CD14-positive monocyte (primary cell): ENCODE results near the gene SPTB. TPM values are rescaled to one million over a fixed set of nuclear protein-coding genes. Genes with fewer than 3 reads are reported as not detected.

Source experiments
- DNase-seq, 3 donors: peaks; one replicate each; pipeline ENCODE4 v3.0.0-alpha.2; 2011 to 2022
- H2AFZ ChIP-seq: 2 replicates; pipeline ENCODE4 v1.6.0; 2012; ENCODE audit warnings: mild to moderate bottlenecking, low read depth, low read length, inconsistent platforms; ENCODE audit not compliant: insufficient read depth, poor library complexity, severe bottlenecking
- H3K27ac ChIP-seq, 2 donors: 1 replicate in 1 of 2; 2 replicates in 1 of 2; pipeline ENCODE4 v1.5.1; 2012 to 2013; ENCODE audit warnings: low read length in 2 of 2, control low read depth in 1 of 2, inconsistent platforms in 1 of 2, low read depth in 1 of 2, mild to moderate bottlenecking in 1 of 2
- H3K27me3 ChIP-seq, 2 donors: one replicate each; pipeline versions ENCODE4 v1.6.0 to v1.6.1; 2011 to 2013; ENCODE audit warnings: low read length in 2 of 2; ENCODE audit not compliant: control insufficient read depth in 2 of 2, insufficient read depth in 2 of 2
- H3K36me3 ChIP-seq, 2 donors: replicated peaks in 1 of 2; 1 replicate in 1 of 2; 2 replicates in 1 of 2; pipeline versions ENCODE4 v1.5.1 to v1.6.1; 2012 to 2013; ENCODE audit warnings: low read length in 2 of 2, control low read depth in 1 of 2, inconsistent platforms in 1 of 2, mild to moderate bottlenecking in 1 of 2; ENCODE audit not compliant: insufficient read depth in 2 of 2, control insufficient read depth in 1 of 2
- H3K4me1 ChIP-seq, 2 donors: 1 replicate in 1 of 2; 2 replicates in 1 of 2; pipeline versions ENCODE4 v1.5.1 to v1.6.1; 2012 to 2013; ENCODE audit warnings: low read length in 2 of 2, control low read depth in 1 of 2, inconsistent platforms in 1 of 2, mild to moderate bottlenecking in 1 of 2, moderate library complexity in 1 of 2; ENCODE audit not compliant: insufficient read depth in 2 of 2, control insufficient read depth in 1 of 2
- H3K4me2 ChIP-seq: replicated peaks from 2 replicates; pipeline ENCODE3; 2012; ENCODE audit warnings: low read length, moderate library complexity, mild to moderate bottlenecking; ENCODE audit not compliant: poor library complexity, severe bottlenecking; ENCODE audit errors: extremely low read depth
- H3K4me3 ChIP-seq, 3 experiments: fragments of 200-600 bp in 1 of 3; sonication (generic) in 1 of 3; replicated peaks in 1 of 3; 1 replicate in 2 of 3; 2 replicates in 1 of 3; pipeline ENCODE4 v1.5.1; 2011 to 2013; ENCODE audit warnings: low read length in 3 of 3, mild to moderate bottlenecking in 3 of 3, control low read depth in 2 of 3, low read depth in 2 of 3, inconsistent platforms in 1 of 3, moderate library complexity in 1 of 3
- H3K79me2 ChIP-seq: 2 replicates; pipeline ENCODE4 v1.6.0; 2012; ENCODE audit warnings: mild to moderate bottlenecking, control low read depth, inconsistent platforms, low read length, moderate library complexity; ENCODE audit not compliant: insufficient read depth
- H3K9ac ChIP-seq: 2 replicates; pipeline ENCODE4 v1.6.0; 2017; ENCODE audit warnings: low read length, mild to moderate bottlenecking; ENCODE audit not compliant: insufficient read depth, poor library complexity, severe bottlenecking
- H3K9me3 ChIP-seq, 2 donors: replicated peaks in 1 of 2; 1 replicate in 1 of 2; 2 replicates in 1 of 2; pipeline versions ENCODE4 v1.5.1 to v1.6.1; 2012 to 2013; ENCODE audit warnings: low read length in 2 of 2, control low read depth in 1 of 2; ENCODE audit not compliant: control insufficient read depth in 1 of 2, insufficient read depth in 1 of 2
- H4K20me1 ChIP-seq: 2 replicates; pipeline ENCODE4 v1.6.0; 2012; ENCODE audit warnings: mild to moderate bottlenecking, low read length, control low read depth, moderate library complexity; ENCODE audit not compliant: insufficient read depth
- H3K27ac Mint-ChIP-seq, 7 donors: one replicate each; pipeline ENCODE4 v1.8.0; 2020; ENCODE audit warnings: mild to moderate bottlenecking in 7 of 7, mixed read lengths in 7 of 7, moderate library complexity in 6 of 7, inconsistent platforms in 2 of 7
- H3K27me3 Mint-ChIP-seq, 3 donors: one replicate each; pipeline ENCODE4 v1.8.0; 2021 to 2022; ENCODE audit warnings: low read depth in 3 of 3, mild to moderate bottlenecking in 3 of 3, mixed read lengths in 3 of 3, moderate library complexity in 3 of 3, inconsistent platforms in 1 of 3
- H3K36me3 Mint-ChIP-seq, 2 donors: one replicate each; pipeline ENCODE4 v1.8.0; 2020; ENCODE audit warnings: mixed read lengths in 2 of 2, inconsistent platforms in 1 of 2, mild to moderate bottlenecking in 1 of 2
- H3K4me1 Mint-ChIP-seq: one replicate; pipeline ENCODE4 v1.8.0; 2020; ENCODE audit warnings: mild to moderate bottlenecking, mixed read lengths
- H3K4me3 Mint-ChIP-seq, 2 donors: one replicate each; pipeline ENCODE4 v1.8.0; 2020; ENCODE audit warnings: mild to moderate bottlenecking in 2 of 2, mixed read lengths in 2 of 2, moderate library complexity in 1 of 2
- H3K9me3 Mint-ChIP-seq, 7 donors: one replicate each; pipeline ENCODE4 v1.8.0; 2020 to 2022; ENCODE audit warnings: mixed read lengths in 7 of 7, mild to moderate bottlenecking in 6 of 7, moderate library complexity in 6 of 7, inconsistent platforms in 2 of 7
- WGBS: methylation state at CpG from one replicate; pipeline ENCODE4 v1.1.5; 2013; ENCODE audit warnings: missing lambda C conversion rate; ENCODE audit not compliant: insufficient coverage; 5-methylcytosine and 5-hydroxymethylcytosine counted together
- intact Hi-C, 2 donors: fragments of 100-400 bp; cut with micrococcal nuclease; formaldehyde crosslinking; loops; one replicate each; pipeline versions ENCODE4 v1.15.0 to v1.15.1; 2023
- polyA plus RNA-seq, 3 donors: library from polyadenylated mRNA; depleted of rRNA in 1 of 3; unstranded in 2 of 3; stranded (reverse) in 1 of 3; fragments of 300-500 nt in 2 of 3; fragments of >200 nt in 1 of 3; fragmentation: Illumina TruSeq in 2 of 3; gene quantifications; 1 replicate in 2 of 3; 2 replicates in 1 of 3; pipeline ENCODE4 v1.2.3, GENCODE V29; 2012 to 2021
- TF ChIP-seq, protein P1 (sequence below): fragments of 200-600 bp; IDR thresholded peaks from one replicate; pipeline ENCODE4 v1.8.0; 2022; ENCODE audit warnings: antibody characterized with exemption, mild to moderate bottlenecking

The SPTB gene
- polyA plus RNA-seq, 3 donors: not detected

DNA sequence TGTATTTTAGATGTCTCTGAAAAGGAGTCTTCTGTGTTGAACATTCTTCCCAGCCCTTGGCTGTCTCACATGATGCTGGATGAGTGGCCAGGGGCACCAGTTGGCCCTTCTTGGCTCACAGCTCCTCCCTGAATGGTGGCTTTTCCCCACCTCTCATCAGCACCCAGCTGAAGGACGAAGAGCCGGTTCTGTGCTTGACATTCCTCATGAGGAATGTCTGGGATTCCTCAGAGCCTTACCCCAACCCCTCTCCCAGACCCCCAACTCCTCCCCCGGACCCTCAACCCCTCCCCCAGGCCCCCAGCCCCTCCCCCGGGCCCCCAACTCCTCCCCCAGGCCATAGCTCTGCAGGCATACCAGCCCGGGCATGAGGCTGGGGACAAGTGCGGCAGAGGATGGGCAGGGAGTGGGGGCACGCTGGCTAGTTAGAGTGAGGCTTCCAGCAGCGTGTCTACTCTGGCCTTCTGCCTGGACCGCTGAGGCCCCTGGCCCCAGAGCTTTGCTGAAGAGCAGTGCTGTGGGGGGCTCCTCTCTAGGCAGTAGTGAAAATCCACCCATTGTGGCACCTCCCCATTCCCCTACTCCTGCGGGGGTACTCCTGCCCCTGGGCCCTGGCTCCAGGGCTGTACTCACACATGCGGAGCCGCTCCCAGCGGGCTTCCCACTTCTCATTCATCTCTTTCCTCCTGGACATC is 111.2 kb downstream of the SPTB start:
- H3K9me3 Mint-ChIP-seq: peaks cover 0 to 8% (median 3%) of the 10 kb centered on the region in 7 donors
- H3K4me3 ChIP-seq: no peak overlapping the region
- H3K27me3 ChIP-seq: peaks cover 0 to 3% of the 10 kb centered on the region in 2 donors
- peaks cover 0 to 6% of the 10 kb centered on the region in 2 donors for H3K9me3 ChIP-seq
- H3K4me1 Mint-ChIP-seq: peaks cover 11% of the 10 kb centered on the region
- no peak overlapping the region for H3K4me3 Mint-ChIP-seq
- no peak overlapping the region for H2AFZ ChIP-seq
- no peaks in the 10 kb centered on the region for H3K79me2 ChIP-seq
- H3K4me1 ChIP-seq: peaks cover 6 to 10% of the 10 kb centered on the region in 2 donors
- H3K36me3 ChIP-seq: no peaks in the 10 kb centered on the region
- no peak overlapping the region for H3K4me2 ChIP-seq
- H3K27ac ChIP-seq: no peak overlapping the region
- no peaks in the 10 kb centered on the region for H4K20me1 ChIP-seq
- intact Hi-C loops: no loop called here
- peaks cover 2 to 15% (median 14%) of the 10 kb centered on the region in 3 donors for H3K27me3 Mint-ChIP-seq
- no peak overlapping the region for H3K9ac ChIP-seq
- H3K36me3 Mint-ChIP-seq: no peaks in the 10 kb centered on the region
- DNase-seq: no peak
- TF ChIP-seq, protein P1, sequence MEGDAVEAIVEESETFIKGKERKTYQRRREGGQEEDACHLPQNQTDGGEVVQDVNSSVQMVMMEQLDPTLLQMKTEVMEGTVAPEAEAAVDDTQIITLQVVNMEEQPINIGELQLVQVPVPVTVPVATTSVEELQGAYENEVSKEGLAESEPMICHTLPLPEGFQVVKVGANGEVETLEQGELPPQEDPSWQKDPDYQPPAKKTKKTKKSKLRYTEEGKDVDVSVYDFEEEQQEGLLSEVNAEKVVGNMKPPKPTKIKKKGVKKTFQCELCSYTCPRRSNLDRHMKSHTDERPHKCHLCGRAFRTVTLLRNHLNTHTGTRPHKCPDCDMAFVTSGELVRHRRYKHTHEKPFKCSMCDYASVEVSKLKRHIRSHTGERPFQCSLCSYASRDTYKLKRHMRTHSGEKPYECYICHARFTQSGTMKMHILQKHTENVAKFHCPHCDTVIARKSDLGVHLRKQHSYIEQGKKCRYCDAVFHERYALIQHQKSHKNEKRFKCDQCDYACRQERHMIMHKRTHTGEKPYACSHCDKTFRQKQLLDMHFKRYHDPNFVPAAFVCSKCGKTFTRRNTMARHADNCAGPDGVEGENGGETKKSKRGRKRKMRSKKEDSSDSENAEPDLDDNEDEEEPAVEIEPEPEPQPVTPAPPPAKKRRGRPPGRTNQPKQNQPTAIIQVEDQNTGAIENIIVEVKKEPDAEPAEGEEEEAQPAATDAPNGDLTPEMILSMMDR: no peak
- WGBS: 97% methylated on average over 5 of the region's 13 CpGs
- no peak overlapping the region for H3K27ac Mint-ChIP-seq

DNA sequence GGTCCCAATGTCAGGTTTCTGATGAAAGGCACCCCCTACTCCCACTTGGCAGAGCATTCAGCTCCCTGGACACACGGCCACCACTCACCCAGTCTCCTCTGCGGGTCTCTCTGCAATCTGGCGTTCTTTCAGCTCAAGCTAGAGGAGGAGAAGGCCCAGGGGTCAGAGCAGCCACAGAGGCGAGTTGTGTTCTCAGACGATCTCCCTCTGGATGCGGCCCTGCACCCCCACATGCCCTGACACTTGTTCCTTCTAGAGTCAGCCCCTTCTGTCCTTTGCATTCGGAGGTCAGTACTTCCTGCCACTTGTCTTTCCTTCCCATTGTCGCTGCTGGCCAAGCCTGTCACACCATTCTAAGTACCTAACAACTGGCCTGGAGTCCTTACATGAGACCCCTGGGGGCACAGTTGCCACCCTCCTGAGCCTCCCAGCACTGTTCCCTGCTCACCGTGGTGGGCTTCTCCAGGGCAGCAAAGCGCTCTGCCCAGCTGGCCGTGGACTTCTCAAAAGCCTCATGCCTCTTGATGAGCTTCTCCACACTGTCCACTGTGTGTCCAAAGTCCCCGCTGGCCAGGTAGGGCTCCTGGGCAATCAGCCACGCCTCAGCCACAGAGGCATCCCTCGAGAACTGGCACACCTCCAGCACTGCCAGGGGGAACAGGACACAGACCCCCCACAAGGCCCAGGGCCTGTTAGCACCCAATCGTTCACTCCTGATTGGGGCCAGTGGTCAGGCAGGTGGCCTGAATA is 112.3 kb downstream of the SPTB start:
- Mint-ChIP-seq H3K4me1 (peaks cover 17% of the 10 kb centered on the region), H3K27me3 (peaks cover 7 to 24% (median 22%) of the 10 kb centered on the region in 3 donors), H3K27ac (no peak overlapping the region), H3K9me3 (peaks cover 0 to 2% (median 0%) of the 10 kb centered on the region in 7 donors), H3K36me3 (no peaks in the 10 kb centered on the region), H3K4me3 (no peak overlapping the region)
- no peak overlapping the region for H2AFZ ChIP-seq
- TF ChIP-seq, protein P1: no peak
- H3K4me1 ChIP-seq: peaks cover 6 to 10% of the 10 kb centered on the region in 2 donors
- no peak for DNase-seq
- intact Hi-C loops: no loop called here
- H3K79me2 ChIP-seq: no peaks in the 10 kb centered on the region
- H3K27ac ChIP-seq: no peak overlapping the region
- H3K36me3 ChIP-seq: no peaks in the 10 kb centered on the region
- H3K4me2 ChIP-seq: no peak overlapping the region
- no peak overlapping the region for H3K9ac ChIP-seq
- WGBS: 85% methylated on average over 13 of the region's 15 CpGs
- no peaks in the 10 kb centered on the region for H3K9me3 ChIP-seq
- H3K4me3 ChIP-seq: no peak overlapping the region
- peaks cover 0 to 10% of the 10 kb centered on the region in 2 donors for H3K27me3 ChIP-seq
- no peaks in the 10 kb centered on the region for H4K20me1 ChIP-seq
